Adrenal gland (tissue), 5 donors: ENCODE results near the gene FOXO4.

Experiments
- CTCF ChIP-seq, 6 experiments: fragments of 450-650 bp in 4 of 6; fragments of 200-600 bp in 2 of 6; sonication (generic) in 1 of 6; IDR thresholded peaks; 1 replicate in 5 of 6; 2 replicates in 1 of 6; pipeline versions ENCODE4 v1.5.1 to v1.8.0; 2016 to 2021; ENCODE audit warnings: antibody characterized with exemption in 6 of 6, mild to moderate bottlenecking in 2 of 6, moderate library complexity in 1 of 6
- POLR2A ChIP-seq, 2 donors: fragments of 450-650 bp; IDR thresholded peaks; one replicate each; pipeline ENCODE4 v1.6.1; 2017; ENCODE audit warnings: antibody characterized with exemption in 2 of 2, mild to moderate bottlenecking in 2 of 2, moderate library complexity in 1 of 2
- donor health status: DM: no; HTN: no; CAD: no.

DNA sequence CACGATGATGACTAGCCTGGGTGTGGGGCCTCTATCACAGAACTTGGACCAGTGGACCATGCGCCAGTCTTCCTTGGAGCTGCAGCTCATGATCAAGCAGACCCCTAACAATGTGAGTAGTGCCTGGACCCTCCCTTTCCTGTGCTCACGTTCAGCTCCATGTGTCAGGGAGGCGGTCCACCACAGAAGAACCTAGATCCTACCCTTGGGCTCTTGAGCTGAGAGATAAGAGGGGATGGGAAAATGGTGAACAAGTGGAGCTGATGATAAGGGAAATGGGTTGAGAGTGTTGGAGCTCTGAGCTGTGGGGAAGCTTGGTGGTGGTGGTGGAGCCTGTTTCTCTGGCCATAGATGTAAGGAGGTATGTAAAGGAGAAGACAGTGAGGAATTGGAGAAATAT is 35.9 kb downstream of the FOXO4 start:
- no peak for TF ChIP-seq CTCF (IDR thresholded peaks at IDR 0.05)
- TF ChIP-seq POLR2A (IDR thresholded peaks at IDR 0.05): no peak
